Ishikawa (cell line): Measurements from ENCODE around the gene ELP5.

Experiments
- CEBPB ChIP-seq: IDR thresholded peaks from 2 replicates; pipeline ENCODE4 v1.6.1; 2012
- CREB1 ChIP-seq: IDR thresholded peaks from 2 replicates; pipeline ENCODE4 v1.6.1; 2012; ENCODE audit warnings: low read depth
- EGR1 ChIP-seq: IDR thresholded peaks from 2 replicates; pipeline ENCODE4 v1.6.1; 2012
- EP300 ChIP-seq: IDR thresholded peaks from 2 replicates; pipeline ENCODE4 v1.6.1; 2012; ENCODE audit warnings: borderline replicate concordance
- FOXM1 ChIP-seq: IDR thresholded peaks from 2 replicates; pipeline ENCODE4 v1.6.1; 2012; ENCODE audit warnings: low read depth, borderline replicate concordance
- MAX ChIP-seq: IDR thresholded peaks from 2 replicates; pipeline ENCODE4 v1.6.1; 2012
- NFIC ChIP-seq: IDR thresholded peaks from 2 replicates; pipeline ENCODE4 v1.6.1; 2012
- RAD21 ChIP-seq: IDR thresholded peaks from 2 replicates; pipeline ENCODE4 v1.6.1; 2012; ENCODE audit warnings: low read depth
- REST ChIP-seq: IDR thresholded peaks from 2 replicates; pipeline ENCODE4 v1.6.1; 2012; ENCODE audit warnings: low read depth, mild to moderate bottlenecking
- TAF1 ChIP-seq: IDR thresholded peaks from 2 replicates; pipeline ENCODE4 v1.6.1; 2012; ENCODE audit warnings: low read depth, mild to moderate bottlenecking
- TCF12 ChIP-seq: IDR thresholded peaks from 2 replicates; pipeline ENCODE4 v1.6.1; 2012; ENCODE audit warnings: low read depth
- TEAD4 ChIP-seq: IDR thresholded peaks from 2 replicates; pipeline ENCODE4 v1.6.1; 2012
- USF1 ChIP-seq: IDR thresholded peaks from 2 replicates; pipeline ENCODE4 v1.6.1; 2012
- YY1 ChIP-seq: IDR thresholded peaks from 2 replicates; pipeline ENCODE4 v1.6.1; 2012; ENCODE audit warnings: low read depth
- ZBTB7A ChIP-seq: IDR thresholded peaks from 2 replicates; pipeline ENCODE4 v1.6.1; 2012; ENCODE audit warnings: low read depth

The ELP5 gene

GRCh38 chr17:7252176-7253043 is at the start of gene ELP5:
TSS of gene ELP5 (plus strand) at chr17:7252215. CDS start at chr17:7252551, 336 bp downstream.
- no peak for TF ChIP-seq REST
- TF ChIP-seq YY1: peak; percentile 59; the same call in 1 of the 2 replicates
- TF ChIP-seq USF1: no peak; the same call in 1 of the 2 replicates
- TF ChIP-seq RAD21: peak; percentile 31; the same call in 1 of the 2 replicates
- TF ChIP-seq FOXM1: no peak
- TF ChIP-seq TEAD4: no peak; the same call in 1 of the 2 replicates
- TF ChIP-seq EP300: 0 out of 2 replicates have a peak, but pooled peaks have one; percentile 27
- TF ChIP-seq ZBTB7A: peak; percentile 98
- peak; percentile 97 for TF ChIP-seq EGR1
- peak; percentile 91 for TF ChIP-seq CREB1
- TF ChIP-seq NFIC: peak; percentile 58
- TF ChIP-seq TAF1: peak; percentile 55
- peak; percentile 57; the same call in 1 of the 2 replicates for TF ChIP-seq TCF12
- TF ChIP-seq CEBPB: no peak
- TF ChIP-seq MAX: no peak; the same call in none of the 2 replicates

GRCh38 chr17:7203391-7203790 is 48.6 kb upstream of the ELP5 start:
- TF ChIP-seq NFIC (no peak), REST (no peak), USF1 (no peak), EP300 (no peak), TAF1 (no peak), EGR1 (no peak), FOXM1 (no peak), ZBTB7A (no peak), RAD21 (no peak), MAX (no peak), CREB1 (no peak), YY1 (no peak), CEBPB (no peak), TEAD4 (no peak), TCF12 (no peak)

- no peak for TF ChIP-seq MAX
- TF ChIP-seq YY1: no peak
- TF ChIP-seq CREB1: no peak
- no peak for TF ChIP-seq TEAD4
- no peak for TF ChIP-seq USF1
- no peak for TF ChIP-seq RAD21
- no peak for TF ChIP-seq ZBTB7A
- no peak for TF ChIP-seq TCF12
- TF ChIP-seq EP300: no peak
- TF ChIP-seq EGR1: no peak
- no peak for TF ChIP-seq NFIC
- no peak for TF ChIP-seq TAF1
These were observed 47.7 kb upstream of the ELP5 start for GRCh38 chr17:7204336-7204735.

- TF ChIP-seq TCF12 (peak; percentile 42; the same call in 1 of the 2 replicates), CREB1 (peak; percentile 56; the same call in 1 of the 2 replicates), REST (no peak), ZBTB7A (peak; percentile 45; the same call in 1 of the 2 replicates)
These were observed 47.1 kb upstream of the ELP5 start for GRCh38 chr17:7204828-7205461.
